ENCODE measurements around the gene GRK5.

GRK5 gene

DNA sequence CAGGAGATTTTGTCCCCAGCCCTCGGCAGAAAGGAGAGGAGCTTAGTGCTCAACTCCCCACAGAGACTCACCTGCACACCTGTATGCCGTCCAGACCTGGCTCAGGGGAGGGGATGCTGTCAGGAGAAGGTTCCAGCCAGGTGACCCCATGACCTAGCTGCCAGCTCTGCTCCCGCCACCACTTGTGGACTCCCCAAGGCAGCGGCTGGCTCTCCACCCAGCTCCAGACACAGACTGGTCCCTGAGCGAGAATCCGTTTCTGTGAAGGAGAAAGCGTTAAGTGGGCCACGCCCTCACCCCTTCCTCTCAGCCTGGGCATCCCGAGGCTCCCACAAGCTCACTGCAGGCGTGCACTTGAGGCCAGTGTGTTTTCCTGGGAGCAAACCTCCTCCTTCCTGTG is 258.7 kb downstream of the GRK5 start:
- DNase-seq: no peak

DNA sequence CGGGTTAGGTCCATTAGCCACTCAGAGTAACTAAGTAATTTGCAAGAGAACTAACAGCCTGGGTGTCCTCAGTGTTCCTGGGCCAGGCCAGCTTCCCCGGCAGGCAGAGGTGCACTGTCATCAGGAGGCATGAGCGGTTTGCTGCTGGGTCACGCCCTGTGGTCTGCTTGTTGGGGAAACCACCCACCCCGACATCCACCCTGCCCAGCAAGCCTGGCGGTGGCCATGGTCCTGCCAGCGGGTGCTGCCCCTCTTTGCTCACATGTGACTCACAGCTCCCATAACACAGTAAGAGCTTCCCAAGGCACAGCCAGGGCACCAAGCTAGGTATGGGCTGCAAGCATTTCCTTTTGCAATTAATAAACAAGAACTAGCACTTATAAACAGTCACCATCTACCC is 259.3 kb downstream of the GRK5 start:
- DNase-seq: no peak

DNA sequence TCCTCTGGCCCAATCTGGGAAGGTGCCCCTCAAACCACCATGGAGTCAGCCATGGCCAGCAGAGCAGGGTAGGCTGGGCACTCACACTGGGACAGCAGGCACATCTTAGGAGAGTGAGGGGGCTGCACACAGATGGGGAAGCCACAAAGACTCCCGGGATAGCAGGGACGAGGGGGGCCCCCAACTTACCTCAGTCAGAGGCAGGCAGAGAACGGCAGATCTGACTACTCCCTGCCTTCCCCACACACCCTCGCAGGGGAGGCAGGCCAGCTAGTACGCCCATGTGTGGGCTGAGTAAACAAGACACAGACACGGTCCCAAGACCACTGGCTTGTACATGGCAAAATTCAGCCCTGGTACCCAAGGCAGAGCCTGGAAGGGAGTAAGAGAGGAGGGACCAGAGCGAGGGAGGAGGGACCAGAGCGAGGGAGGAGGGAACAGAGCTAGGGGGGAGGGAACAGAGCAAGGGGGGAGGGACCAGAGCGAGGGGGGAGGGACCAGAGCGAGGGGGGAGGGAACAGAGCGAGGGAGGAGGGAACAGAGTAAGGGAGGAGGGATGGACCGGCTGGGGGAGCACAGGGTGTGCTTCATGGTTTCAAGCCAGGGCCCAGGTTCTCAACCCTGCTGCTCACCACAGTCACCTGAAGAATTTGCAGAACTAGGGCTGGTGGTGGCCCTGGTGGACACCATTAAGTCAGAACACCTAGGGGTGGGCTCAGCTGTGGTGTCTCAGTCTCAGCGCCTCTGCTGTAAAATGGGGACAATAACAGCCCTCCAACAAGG is 261.4 kb downstream of the GRK5 start:
- DNase-seq: no peak

DNA sequence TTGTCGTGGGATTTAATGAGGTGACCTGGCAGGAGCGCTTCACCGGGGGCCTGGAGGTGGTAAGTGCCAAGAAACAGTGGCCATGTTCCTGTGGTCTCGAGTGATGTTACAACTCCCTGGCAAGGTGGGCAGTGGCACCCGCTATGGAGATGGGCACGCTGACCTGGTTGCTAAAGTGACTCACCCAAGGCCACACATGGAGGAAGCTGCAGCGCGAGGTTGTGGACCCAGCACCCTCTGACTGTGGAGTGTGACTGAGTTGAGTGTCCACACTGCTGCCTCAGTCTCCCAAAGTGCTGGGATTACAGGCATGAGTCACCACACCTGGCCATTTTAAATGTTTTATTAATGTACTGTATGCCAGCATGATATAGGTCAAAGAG is 261.9 kb downstream of the GRK5 start:
- no peak for DNase-seq

DNA sequence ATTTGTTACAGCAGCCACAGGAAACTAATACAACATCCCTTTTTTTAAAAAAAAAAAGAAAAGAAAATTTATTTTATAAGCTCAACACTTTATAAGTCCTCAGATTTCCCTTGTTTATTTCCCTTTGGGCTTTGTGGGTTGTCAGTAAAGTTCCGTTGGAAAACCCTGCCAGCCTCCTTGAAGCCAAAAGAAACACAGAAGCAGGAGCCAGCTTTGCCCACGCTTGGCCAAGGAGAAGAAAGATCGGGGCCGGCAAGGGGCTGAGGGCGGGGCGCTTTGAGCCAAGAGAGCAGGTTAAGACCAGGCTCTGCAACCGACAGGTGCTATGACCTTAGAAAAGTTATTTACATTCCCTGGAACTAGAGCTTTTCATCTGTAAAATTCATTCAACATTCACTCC is 262.5 kb downstream of the GRK5 start:
- no peak for DNase-seq

DNA sequence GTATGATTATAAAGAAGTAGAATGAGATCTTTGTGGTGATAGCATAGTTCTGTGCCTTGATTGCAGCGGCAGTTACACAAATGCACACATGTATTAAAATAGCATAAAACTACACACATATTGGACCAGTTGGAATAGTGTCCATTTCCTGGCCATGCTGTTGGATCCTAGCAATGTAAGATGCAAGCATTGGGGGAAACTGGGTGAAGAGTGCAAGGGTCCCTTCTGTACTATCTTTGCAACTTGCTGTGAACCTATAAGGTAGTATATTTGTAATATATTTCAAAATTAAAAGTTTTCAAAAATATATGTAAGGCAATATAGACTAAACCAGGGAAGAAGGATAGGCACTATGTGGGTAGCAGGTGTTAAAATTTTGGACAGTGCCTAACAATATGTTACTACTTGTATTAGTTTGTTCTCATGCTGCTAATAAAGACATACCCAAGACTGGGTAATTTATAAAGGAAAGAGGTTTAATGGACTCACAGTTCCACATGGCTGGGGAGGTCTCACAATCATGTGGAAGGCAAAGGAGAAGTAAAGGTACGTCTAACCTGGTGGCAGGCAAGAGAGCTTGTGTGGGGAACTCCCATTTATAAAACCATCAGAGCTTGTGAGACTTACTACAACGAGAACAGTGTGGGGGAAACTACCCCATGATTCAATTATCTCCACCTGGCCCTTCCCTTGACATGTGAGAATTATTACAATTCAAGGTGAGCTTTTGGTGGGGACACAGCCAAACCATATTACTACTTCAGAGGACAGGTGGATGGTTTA is 263.7 kb downstream of the GRK5 start:
- no peak for DNase-seq

DNA sequence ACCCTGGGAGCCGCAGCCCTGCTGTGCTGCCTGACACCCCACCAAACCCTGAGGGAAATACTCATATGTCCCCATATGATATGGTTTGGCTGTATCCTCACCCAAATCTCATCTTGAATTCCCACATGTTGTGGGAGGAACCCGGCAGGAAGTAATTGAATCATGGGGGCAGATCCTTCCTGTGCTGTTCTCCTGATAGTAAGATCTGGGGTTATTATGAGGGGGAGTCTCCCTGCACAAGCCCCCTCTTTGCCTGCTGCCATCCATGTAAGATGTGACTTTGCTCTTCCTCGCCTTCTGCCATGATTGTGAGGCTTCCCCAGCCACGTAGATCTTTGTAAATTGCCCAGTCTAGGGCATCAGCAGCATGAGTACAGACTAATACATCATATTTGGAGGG is 266.4 kb downstream of the GRK5 start:
- DNase-seq: no peak

DNA sequence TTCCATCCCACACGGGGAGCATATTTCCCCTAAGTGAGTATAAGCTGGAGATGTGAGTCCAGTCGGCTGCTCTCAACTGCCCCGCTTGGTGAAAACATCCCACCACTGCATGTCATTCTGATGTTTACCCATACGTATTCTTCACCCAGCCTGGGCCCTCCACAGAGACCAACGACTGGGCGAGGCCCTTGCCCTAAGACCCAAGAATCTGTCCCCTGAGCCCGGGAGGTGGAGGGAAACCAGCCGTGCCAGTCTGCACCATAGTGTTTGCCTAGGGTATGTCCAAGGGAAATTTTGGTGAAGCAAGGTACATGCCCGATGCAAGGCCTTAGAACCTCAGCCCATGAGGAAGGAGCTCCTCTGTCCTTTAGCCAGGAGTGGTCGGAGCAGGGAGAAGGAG is 267.2 kb downstream of the GRK5 start:
- DNase-seq: no peak

DNA sequence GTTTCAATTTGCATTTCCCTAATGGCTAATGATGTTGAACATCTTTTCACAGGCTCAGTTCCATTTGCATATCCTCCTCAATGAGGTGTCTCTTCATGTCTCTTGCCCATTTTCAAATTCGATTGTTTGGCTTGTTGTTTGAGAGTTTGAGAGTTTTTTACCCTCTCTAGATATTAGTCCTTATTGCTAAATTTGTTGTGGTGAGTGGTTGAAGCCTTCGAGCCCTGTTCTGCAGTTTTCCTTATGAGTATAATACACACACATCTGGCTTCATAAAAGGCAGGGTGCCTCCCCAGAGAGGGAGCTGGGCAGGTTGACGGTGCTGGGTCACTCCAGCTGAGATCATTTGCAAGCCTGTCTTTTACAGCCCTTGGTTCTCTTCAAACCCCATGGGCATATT is 270.1 kb downstream of the GRK5 start:
- peak; percentile 60 to 68 for DNase-seq

DNA sequence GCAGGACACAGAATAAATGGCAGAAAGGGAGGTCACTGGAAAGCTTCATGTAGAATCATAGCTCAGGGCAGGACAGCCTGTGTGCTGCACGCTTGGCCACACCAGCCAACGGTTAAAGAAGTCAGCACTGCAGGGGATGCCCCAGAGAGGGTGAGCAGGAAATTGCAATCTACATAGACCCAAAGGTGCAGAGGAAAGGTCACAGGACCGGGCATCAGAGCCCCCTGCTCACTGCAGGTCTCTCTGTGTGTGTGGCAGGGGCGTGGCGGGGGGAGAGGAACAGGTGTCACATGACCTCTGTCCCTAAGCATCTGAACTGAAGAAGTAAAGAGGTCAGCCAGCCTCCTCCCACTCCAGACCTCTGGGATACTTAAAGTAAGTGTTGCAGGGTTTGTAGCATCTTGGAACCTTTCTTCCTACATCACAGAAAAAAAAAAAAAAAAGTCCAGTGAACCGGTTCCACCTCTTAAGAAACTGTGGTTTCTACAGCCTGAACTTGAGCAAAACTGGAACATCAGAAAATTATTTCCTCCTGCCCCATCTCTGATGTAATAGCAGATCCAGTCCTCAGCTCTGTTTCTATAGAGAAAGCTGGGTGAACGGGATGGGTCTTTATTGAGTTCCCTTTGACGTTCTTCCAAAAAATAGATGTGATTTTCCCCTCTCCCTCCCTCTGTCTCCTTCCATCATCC is 270.9 kb downstream of the GRK5 start:
- peak in 1 of 2 experiments; percentile 30 for DNase-seq

DNA sequence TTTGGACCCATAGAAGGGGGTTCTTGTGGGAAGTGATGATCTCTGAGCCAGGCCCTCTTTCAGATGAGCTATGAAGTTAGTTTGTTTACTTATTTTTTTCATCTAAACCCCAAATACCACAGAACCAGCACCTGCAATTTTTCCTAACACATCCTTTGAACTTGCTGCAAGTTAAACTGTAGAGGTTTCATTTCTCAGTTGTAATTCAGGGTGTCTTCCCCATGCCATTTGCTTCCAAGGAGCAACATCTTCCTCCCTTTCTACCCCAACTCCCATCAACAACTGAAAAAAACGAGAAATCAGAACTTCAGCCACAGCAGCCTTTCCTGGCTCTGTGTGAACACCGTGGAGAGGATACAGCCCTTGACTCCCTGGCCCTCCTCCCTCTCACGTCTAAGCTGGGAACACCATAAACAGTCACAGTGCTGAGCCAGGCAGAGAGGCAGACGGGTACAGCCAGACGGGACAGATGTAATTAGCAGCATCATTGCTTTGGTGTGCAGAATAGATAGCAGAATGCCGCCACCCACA is 271.5 kb downstream of the GRK5 start:
- DNase-seq: no peak

DNA sequence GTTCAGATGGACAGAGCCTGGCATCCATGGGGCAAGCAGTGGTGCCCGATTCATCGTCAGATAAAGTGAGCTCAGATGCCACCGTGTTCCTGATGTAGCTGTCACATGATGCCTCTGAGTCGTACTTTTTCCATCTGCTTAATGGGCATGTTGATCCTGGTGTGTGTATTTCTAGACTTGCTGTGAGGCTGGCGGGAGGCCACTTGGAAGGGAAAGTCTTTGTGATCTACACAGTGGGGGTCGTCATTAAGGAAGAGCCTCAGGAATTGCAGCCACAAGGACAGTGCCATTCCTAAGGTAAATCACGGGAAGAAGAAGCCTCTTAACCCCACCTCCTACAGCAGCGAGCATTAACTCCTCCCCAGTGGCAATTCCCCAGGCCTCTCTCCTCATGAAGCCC is 272.2 kb downstream of the GRK5 start:
- DNase-seq: no peak

DNA sequence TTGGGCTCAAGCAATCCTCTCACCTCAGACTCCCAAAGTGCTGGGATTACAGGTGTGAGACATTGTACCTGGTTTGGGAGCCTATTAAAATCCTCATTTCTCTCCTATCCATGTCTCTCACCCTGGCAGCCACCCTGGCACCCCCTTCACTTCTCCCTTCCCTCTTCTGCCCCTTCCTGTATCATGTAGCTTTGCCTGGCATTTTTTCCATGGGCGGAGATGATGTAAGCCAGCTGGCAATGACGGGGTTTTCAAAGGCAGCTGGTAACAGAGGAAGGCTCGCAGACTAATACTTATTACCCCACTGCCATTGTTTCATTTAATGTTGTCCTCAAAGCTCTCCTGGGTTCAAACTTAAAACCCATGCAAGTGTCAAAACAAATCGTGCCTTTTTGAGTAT is 273.3 kb downstream of the GRK5 start:
- no peak for DNase-seq

DNA sequence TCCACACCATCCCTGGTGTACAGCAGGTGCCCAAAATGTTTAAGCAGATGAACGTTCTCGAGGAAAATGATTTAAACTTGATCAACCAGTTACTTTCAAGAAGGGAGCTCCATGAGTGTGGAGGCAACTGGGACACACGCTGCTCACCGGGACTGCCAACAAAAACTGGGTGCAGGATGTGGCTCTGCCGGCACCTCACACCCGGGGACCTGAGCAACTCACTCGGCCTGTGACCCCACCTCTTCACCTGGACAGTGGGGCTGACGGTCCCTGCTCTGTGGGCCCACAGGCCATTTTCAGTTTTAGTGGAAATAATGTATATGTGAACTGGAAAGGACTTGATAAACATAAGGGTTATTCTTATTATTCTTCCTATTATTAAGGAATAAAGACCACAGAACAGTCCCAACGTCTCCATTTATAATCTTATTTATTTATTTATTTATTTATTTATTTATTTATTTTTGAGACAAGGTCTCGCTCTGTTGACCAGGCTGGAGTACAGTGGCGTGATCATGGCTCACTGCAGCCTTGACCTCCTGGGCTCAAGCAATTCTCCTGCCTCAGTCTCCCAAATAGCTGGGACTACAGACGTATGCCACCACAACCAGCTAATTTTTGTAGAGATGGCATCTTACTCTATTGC is 274.5 kb downstream of the GRK5 start:
- no peak for DNase-seq

DNA sequence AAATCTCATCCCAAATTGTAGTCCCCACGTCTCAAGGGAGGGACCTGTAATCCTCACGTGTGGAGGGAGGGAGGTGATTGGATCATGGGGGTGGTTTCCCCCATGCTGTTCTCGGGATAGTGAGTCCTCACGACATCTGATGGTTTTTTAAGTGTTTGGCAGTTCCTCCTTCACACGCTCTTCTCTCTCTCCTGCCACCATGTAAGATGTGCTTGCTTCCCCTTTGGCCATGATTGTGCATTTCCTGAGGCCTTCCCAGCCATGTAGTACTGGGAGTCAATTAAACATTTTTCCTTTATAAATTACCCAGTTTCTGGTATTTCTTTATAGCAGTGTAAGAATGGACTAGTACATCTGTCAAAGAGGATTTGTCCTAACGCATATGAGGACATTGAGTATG is 275.6 kb downstream of the GRK5 start:
- no peak for DNase-seq

DNA sequence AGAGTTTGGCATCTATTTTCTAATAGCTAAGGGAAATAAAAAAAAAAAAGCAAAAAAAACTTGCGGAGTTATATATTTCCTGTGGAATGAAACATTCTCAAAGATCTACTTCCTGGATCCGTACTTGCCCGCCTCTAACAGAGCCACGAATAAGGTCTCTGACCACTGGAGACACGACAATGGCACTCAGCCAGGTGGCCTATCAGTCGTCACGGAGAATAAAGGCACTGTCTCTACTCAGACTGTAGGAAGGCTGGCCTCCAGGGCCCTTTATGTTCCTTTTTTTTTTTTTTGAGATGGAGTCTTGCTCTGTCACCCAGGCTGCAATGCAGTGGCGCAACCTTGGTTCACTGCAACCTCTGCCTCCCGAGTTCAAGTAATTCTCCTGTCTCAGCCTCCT is 276.5 kb downstream of the GRK5 start:
- no peak for DNase-seq

DNA sequence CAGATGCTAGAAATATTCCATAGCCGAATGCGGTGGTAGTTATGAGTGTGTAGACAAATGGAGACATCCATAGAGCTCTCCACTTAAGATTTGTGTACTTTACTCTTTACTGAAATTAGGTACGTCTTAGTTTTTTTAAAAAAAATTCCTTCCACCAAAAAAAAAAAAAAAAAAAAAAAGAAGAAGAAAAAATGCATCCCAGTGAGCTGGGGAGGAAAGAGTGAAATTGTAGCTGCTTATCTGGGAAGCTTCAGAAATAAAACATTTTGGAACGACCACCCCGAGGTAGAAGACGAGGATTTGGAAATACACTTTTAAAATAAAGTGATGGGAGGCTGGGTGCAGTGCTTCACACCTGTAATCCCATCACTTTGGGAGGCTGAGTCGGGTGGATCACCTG is 281.3 kb downstream of the GRK5 start:
- DNase-seq: no peak

DNA sequence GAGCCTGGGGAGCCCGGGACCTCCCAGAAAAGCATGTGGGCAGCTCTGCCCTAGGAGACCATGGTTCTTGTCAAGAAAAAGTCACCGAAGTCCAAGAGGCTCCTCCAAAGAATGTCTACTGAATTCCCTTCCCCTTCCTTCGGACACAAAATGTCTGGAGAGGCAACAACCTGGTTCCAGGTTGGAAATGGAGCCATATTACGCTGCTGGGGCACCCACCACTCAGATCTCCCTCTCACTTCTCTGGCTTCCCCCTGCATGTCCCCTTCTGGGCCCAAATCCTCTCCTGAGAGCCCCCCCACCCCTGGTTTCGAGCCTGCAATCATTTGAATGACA is 282.6 kb downstream of the GRK5 start:
- no peak for DNase-seq

DNA sequence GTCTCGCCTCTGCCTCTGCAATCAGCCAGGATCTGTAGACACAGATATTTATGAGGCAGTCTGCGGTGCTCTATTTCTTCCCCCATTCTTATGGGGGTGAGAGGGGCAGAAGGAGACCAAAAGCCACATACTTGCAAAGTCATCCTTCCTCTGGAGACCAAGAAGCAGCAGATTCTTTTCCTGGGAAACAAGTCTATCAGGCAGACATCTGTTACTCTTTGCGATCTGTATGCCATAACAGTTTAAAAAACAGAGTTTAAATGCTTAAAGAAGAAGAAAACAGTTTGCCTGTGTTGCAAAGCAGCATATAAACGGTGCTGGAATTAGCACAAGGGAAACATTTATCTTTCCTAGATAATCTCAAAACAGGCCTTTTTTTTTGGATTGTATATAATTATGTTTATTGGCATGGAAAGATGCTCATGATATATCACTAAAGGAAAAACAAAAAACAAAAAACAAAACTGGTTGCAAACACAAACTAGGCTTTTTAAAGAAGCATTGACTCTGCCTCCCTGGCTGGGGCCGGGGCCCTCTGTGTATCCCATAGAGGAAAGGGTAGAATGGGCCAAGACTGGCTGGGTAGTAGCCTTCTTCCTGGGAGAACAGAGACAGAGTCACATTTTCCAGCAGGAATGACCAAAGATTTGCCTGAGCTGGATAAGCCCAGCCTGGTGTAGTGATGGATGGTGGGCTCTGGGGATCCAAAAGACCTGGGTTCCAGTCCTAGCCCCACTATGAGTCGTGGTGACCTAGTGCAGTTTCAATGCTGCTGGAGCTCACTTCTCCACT is 284.8 kb downstream of the GRK5 start:
- no peak for DNase-seq

DNA sequence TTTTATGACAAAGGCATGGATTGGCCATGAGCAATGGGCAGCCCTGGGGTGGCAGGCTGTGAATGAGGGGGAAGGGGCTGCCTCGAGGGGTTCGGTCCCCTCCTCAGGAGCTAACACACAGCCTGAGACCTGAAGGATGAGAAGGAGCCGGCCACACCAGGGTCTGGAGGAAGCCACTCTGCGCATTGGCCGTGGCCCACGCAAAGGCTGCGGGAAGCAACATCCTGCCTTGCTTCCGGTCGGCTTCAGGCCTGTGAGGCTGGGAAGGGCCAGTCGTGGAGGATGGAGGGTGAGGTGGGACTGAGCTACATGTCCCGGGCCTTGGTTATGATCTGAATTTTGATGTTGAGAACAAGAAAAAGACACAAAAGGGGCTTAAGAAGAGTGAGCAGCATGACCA is 285.8 kb downstream of the GRK5 start:
- no peak for DNase-seq

DNA sequence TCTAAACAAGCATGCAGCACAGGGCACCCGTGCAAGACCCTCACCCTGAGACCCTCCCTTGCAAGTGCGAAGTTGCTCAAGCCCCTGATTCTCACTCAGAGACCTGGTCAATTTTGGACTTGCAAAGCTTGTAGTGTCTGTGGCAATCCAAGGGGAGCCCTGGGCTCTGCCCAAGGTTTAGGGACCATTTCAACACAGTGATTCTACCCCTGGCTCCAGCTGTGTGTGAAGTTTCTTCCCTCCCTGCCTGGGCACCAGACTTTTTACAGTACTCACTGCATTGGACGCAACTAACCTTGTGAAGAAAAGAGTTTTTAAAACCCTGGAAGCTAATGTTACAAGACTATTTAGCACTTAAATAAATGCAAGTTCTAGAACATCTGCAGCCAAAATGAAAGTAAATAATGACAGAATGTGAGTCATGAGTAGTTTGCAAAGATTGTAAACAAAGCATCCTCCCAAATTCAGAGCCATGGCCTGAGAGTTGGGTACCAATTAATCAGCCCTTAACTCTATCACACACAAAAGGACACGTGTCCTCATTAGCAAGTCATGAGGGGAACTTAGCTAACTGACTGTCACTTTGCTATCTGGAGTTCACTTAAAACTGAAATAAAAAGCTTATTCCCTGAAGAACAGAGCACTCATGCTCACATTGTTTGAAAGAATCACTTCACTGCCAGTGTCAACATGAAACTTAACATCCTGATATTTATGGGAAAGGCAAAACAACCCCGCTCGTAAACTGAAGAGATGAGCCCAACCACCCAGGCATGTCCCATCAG is 287.1 kb downstream of the GRK5 start:
- no peak for DNase-seq

DNA sequence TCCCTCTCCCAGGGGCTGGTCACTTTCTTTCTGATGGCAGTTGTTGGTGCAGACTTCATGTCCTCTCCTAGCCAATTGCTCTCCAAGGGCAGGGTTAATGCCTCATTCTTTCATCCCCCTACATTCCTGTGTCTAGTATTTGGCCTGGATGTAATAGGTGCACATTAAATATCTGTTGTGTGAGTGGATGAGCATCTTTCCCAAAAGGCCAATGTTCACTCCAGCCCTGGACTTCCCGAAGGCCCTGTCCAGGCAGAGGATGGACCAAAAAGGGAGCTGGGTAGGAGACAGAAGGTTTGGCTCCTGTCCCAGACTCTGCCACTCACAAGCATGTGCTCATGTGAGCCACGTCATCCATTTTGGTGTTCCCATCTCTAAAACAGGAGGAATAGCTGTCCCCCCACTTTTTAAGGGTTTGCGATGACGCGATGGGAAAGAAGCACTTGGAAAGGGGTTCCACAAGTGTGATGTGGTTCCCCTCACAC is 287.7 kb downstream of the GRK5 start:
- DNase-seq: no peak
